ENCODE results near the gene ANKFN1.

DNA sequence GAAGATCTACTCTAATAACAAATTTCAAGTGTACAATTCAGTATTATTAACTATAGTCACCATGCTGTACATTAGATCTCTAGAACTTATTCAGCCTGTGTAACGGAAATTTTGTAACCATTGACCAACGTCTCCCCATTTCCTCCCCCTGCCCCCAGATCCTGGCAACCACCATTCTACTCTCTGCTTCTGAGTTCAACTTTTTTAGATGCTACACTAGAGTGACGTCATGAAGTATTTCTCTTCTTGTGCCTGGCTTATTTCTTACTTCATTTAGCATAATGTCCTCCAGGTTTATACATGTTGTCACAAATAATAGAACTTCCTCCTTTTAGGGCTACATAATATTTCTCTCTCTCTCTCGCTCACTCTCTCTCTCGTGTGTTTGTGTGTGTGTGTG is 157.5 kb downstream of the ANKFN1 start:
- TF ChIP-seq CTCF (IDR thresholded peaks at IDR 0.05; ENCODE audit: insufficient read depth, low read length, poor library complexity, severe bottlenecking) (no peak), EZH2phosphoT487 (conservative IDR thresholded peaks at IDR 0.05; ENCODE audit: low read length) (no peak)

All from SU-DHL-6 (cell line).